Stimulated activated CD8-positive, alpha-beta memory T cell treated with anti-CD3 and anti-CD28 coated beads, Interleukin-7, amount 100 ng/mL, for 48 hours (primary cell): ENCODE data around the gene POLR3H.

Experiments used
- DNase-seq, 2 donors: peaks; one replicate each; pipeline ENCODE4 v3.0.0-alpha.2; 2020; ENCODE audit warnings: low read depth in 1 of 2; ENCODE audit errors: extremely low read depth in 1 of 2

The POLR3H gene

DNA sequence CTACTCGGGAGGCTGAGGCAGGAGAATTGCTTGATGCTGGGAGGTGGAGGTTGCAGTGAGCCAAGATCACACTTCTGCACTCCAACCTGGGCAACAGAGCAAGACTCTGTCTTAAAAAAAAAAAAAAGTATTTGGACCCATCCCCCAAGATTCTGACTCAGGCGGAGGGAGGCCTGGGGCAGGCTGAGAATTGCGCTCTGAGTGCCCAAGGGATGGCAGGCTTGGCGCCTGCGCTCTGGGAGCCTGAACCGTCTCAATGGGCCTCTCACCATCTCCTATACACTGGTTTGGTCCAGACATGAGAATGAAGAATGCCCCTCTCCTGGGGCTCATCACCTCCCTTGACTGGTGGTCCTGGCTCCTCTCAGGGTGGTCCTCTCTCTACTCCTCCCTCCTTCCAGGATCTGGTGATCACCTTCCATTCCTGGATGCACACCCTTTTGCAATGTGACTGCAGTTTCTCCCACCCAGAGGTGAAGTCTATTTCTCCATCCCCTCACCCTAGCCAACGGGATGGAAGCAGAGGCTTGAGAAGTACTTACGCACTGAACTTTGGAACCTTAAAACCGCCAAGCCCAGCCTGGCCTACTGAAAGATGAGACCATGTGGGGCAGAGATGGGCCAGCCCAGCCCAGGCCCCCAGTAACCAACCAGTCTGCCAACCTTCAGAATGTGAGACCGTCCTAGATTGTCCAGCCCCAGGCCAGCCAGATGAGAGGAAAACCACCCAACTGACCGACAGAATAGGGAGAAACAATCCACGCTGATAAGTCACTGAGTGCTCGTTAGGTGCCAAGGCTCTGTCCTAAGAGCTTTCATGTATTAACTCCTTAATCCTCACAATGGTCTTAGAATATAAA, 4.9 kb downstream of the POLR3H start:
- DNase-seq, result no peak

DNA sequence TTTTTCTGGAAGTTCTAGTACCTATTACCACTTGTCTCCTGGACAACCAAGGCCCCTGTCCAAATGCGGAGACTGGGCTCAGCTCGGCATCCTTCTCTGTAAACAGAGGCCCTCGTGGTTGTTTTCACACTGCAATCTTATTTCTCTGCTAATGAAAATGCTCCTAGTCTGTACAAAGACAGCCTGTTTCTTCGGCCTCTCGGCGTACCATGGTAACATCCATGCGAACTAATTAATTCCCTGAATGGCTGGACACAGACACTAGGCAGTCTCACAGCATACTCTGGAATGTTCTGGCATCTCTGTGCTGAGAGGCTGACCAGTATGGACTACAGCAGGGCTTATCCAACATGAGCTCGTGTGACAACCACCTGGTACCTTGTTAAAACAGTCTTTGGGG, 5.7 kb downstream of the POLR3H start:
- no peak for DNase-seq

GRCh38 chr22:41537203-41537602, 7.1 kb downstream of the POLR3H start:
- no peak for DNase-seq

- no peak for DNase-seq
Observed at GRCh38 chr22:41535244-41535643, 9.0 kb downstream of the POLR3H start.

DNA sequence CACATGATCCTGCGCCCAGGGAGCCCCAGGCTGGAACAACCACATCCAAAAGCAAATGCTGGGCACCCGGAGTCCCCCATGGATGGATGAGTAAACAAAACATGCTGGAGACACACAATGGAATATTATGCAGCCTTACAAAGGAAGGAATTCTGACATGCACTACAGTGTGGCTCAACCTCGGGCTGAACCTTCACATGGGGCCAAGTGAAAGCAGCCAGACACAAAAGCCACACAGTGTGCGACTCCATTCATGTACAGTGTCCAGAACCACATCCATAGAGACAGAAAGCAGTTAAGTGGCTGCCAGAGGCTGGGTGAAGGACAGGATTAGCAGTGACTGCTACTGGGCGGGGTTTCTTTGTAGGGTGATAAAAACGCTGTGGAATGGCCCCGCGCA, 10.1 kb downstream of the POLR3H start:
- no peak for DNase-seq

DNA sequence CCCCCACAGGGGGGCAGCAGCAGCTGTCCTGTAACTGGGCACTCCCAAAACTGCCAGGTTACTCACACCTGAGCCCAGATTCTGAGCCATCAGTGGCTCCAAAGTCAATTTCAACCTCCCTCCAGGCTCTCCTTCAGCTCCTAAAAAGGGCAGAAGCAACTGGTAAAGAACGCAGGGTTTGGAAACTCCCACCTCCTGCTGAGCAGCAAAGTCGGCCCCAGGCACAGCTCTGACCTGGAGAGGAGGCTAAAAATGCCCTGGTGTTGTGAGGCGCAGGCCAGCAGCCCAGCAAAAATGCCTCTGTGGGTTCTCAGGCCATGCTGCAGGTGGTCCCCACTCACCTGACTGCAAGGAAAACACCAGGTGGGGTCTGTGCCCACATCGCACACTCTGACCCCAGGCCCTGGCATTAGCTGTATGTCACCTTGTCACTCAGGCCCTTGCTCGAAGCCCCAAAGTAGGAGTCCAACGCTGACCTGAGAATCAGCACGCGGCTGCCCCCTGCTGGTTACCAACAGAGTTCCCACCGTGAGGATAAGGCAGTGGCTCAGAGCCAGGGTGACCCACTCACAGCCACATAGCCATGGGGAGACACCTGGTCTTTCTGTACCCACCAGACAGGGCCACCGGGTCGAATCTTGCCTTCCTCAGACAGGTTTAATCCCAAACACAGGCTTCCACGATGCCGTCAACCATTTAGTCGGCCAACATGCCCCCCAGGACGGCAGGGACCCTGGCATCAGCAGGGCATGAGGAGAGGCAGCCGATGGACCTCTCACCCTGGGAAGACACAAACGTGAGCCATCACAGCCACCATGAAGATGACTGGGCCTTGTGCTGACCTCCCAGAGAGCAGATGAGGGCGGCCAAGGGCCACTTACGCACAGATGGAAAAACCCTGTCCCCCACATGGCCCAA, 11.1 kb downstream of the POLR3H start:
- DNase-seq, result peak; percentile 27 to 53

GRCh38 chr22:41531715-41532477, 12.4 kb downstream of the POLR3H start:
- no peak for DNase-seq

GRCh38 chr22:41530890-41531714, 13.2 kb downstream of the POLR3H start:
- no peak for DNase-seq

DNA sequence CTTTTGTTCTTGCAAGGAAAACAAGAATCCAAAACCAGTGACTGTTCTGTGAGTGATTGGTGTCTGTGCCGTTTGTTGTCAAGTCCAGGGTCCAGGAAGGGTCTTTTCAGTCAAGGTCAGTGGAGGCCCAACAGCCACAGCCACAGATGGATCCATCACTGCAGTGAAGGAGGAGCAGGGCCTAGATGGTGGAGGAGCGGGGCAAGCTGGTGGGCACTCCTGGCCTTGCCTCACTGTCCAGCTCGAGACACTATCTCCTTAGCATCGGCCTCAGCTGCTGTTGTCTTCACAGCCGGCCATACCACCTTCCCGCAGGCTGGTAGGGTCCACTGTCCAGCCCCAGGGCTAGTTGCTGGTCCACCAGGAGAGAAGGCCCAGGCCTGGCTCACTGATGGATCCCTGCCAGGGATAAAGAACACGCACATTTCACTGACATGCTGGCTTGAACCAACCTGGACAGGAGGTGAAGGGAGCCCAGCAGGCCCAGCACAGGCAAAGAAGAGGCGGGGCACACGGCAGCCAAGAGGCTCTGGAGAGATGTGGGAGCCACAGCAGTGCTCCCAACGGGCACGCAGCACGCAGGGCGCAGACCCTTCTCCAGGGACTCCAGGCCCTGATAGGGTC, 15.2 kb downstream of the POLR3H start:
- no peak for DNase-seq

DNA sequence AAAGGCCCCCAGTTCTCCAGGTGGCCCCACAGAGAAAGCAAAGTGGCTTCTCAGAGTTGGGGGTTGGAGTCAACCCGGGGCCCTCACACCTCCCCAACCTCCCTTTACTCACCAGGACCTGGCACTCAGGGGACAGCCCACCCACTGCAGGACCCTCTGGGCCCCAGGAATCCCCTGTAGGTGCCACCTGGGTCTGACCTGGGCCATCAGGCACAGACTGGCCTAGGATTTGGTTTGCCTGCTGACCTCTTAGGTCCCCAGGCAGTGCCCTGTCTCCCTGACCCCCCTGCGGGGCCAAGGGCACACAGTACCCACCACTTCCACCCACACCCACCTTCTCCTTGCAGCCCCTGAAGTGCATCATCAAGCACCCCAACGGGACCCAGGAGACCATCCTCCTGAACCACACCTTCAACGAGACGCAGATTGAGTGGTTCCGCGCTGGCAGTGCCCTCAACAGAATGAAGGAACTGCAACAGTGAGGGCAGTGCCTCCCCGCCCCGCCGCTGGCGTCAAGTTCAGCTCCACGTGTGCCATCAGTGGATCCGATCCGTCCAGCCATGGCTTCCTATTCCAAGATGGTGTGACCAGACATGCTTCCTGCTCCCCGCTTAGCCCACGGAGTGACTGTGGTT, 16.0 kb downstream of the POLR3H start:
- DNase-seq, result no peak

- DNase-seq, result peak in 1 of 2 donors; percentile 33
Observed at GRCh38 chr22:41526830-41527799, 17.2 kb downstream of the POLR3H start.

- no peak for DNase-seq
Observed at GRCh38 chr22:41526226-41526829, 17.9 kb downstream of the POLR3H start.

GRCh38 chr22:41525450-41526225, 18.6 kb downstream of the POLR3H start:
- no peak for DNase-seq

GRCh38 chr22:41524809-41525449, 19.3 kb downstream of the POLR3H start:
- DNase-seq, result peak; percentile 17 to 54

DNA sequence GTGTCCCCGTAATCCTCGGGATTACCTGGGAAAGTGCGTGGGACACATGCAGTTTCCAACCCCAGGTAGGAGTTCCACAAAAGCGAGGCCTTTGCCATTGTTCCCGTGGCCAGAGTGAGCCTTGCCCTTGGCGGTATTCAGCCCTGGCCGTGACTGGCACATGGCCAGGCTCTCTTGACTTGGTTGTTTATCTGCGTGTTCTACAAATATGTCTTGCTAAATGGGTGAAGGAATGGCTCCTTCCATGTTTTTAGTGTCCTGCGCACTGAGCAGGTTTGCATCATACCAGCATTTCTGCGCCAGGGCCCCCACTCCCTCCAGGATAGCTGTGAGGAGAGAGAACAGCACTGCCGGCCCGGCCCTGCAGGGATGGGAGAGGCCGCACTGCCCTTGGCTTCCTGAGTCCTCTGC, 20.0 kb downstream of the POLR3H start:
- DNase-seq, result no peak

DNA sequence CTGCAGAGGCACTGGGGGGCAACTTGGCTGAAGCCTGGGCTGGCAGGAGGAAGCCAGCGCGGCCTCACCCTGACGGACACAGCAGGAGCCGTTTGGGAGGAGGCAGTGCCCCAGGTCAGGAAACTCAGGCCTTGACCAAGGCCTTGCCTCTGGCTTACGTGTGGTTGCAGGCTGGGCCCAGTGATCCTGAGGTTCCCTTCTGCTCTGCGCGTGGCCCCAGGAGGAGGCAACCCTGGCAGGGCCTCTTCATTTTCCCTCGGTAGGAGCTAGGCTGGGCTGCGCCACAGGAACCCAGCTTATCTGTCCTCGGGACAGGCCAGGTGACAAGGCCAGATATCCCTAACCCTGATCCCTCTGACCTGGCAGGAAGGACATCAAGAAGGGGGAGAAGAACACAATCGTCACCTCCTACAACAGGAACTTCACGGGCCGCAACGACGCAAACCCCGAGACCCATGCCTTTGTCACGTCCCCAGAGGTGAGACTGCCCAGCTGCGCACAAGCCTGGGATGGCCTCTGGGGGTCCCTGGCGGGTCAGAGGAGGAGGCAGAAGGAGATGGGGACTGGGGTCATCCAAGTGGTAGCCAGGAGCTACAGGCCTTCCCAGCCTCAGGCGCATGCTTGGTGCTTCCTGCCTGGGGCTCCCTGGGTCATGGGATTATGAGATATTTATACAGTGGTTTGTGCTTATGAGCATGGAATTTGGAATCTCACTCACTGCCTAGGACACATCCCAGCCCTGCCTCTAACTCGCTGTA, 20.6 kb downstream of the POLR3H start:
- DNase-seq, result no peak
